ENCODE data around the gene LSR.
"Not testable (repeated sequence)": the region's sequence is repeated elsewhere in the genome, so short reads cannot be mapped to it uniquely, and the experiment has no call there.

LSR gene

GRCh38 chr19:35219008-35219407 lies 29.8 kb upstream of the LSR start:
- no peak for DNase-seq (ENCODE audit: low spot score)

- no peak for DNase-seq (ENCODE audit: low spot score)
Measured at GRCh38 chr19:35220315-35220921, 28.4 kb upstream of the LSR start.

- DNase-seq (ENCODE audit: low spot score) = not testable (repeated sequence)
Measured at GRCh38 chr19:35220973-35221590, 27.7 kb upstream of the LSR start.

GRCh38 chr19:35222373-35223015 lies 26.3 kb upstream of the LSR start:
- no peak for DNase-seq (ENCODE audit: low spot score)

- DNase-seq (ENCODE audit: low spot score) = no peak
Measured at GRCh38 chr19:35223084-35223790, 25.6 kb upstream of the LSR start.

- DNase-seq (ENCODE audit: low spot score) = no peak
Measured at GRCh38 chr19:35223862-35224505, 24.8 kb upstream of the LSR start.

GRCh38 chr19:35224681-35225571 lies 23.9 kb upstream of the LSR start:
- no peak for DNase-seq (ENCODE audit: low spot score)

- DNase-seq (ENCODE audit: low spot score) = no peak
Measured at GRCh38 chr19:35225951-35226350, 22.9 kb upstream of the LSR start.

GRCh38 chr19:35226748-35227147 lies 22.1 kb upstream of the LSR start:
- no peak for DNase-seq (ENCODE audit: low spot score)

GRCh38 chr19:35228177-35228930 lies 20.4 kb upstream of the LSR start, which contains the start of gene FAM187B:
Gene FAM187B, minus strand, starts transcription at chr19:35228739. Its CDS starts 59 bp downstream, at chr19:35228680.
- DNase-seq (ENCODE audit: low spot score) = no peak

- no peak for DNase-seq (ENCODE audit: low spot score)
Measured at GRCh38 chr19:35229601-35230000, 19.2 kb upstream of the LSR start.

GRCh38 chr19:35231956-35232645 lies 16.7 kb upstream of the LSR start:
- no peak for DNase-seq (ENCODE audit: low spot score)

GRCh38 chr19:35232912-35233311 lies 15.9 kb upstream of the LSR start:
- DNase-seq (ENCODE audit: low spot score) = no peak

- DNase-seq (ENCODE audit: low spot score) = no peak
Measured at GRCh38 chr19:35236638-35237400, 12.0 kb upstream of the LSR start.

- DNase-seq (ENCODE audit: low spot score) = not testable (repeated sequence)
Measured at GRCh38 chr19:35239597-35239996, 9.2 kb upstream of the LSR start.

- no peak for DNase-seq (ENCODE audit: low spot score)
Measured at GRCh38 chr19:35240327-35240726, 8.5 kb upstream of the LSR start.

- no peak for DNase-seq (ENCODE audit: low spot score)
Measured at GRCh38 chr19:35241417-35241816, 7.4 kb upstream of the LSR start.

- DNase-seq (ENCODE audit: low spot score) = no peak
Measured at GRCh38 chr19:35246466-35247092, 2.2 kb upstream of the LSR start.

Data from HuH-7 (cell line).